H4 (cell line): ENCODE data around the gene CMSS1. TPM values are rescaled to one million over a fixed set of nuclear protein-coding genes. Genes with fewer than 3 reads are reported as not detected.

Experiments
- DNase-seq: peaks from one replicate; pipeline ENCODE4 v3.0.0-alpha.2; 2015; ENCODE audit warnings: low spot score
- total RNA-seq: library from RNA; depleted of rRNA; stranded (reverse); fragments of >200 nt; shearing (Covaris generic); gene quantifications from 2 replicates; pipeline ENCODE4 v1.2.3, GENCODE V29; 2014

CMSS1 gene
- total RNA-seq, 1 experiment from 2014 or later, result 39.3 TPM

DNA sequence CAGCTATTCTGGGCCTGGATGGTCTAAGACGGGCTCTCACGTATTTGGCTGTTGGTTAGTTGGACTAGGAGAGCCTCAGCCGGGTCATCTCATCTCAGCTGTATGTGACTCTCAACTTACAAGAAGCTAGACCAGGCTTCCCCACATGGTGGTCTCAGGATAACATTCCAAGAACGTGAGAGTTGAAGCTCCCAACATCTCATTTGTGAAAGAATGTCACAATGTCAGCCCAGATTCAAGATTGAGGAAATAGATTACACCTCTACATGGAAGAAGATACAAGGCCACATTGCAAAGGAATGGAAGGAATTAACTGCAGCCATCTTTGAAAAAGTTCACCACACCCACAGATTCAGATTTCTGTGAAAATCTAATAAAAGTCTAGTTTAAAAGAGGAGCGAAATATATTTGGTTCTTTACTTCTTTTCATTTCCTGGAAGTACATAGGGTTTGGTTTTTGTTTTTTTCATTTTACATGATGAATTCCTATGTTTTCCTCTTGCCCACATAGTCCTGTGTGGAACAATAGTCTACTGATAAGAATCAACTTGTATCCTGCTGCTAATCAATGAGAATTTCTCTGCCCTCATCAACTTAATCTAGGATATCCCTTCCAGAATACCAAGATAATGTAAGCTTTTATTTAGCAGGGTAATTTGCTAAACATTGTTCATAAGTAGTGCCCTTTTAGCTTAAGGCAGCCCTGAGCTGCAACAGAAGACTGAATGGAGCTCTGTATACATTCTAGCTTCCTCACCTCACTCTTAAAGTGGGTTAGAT lies 116.5 kb downstream of the CMSS1 start:
- no peak for DNase-seq

GRCh38 chr3:99934975-99935797 lies 117.5 kb downstream of the CMSS1 start:
- DNase-seq, result no peak

DNA sequence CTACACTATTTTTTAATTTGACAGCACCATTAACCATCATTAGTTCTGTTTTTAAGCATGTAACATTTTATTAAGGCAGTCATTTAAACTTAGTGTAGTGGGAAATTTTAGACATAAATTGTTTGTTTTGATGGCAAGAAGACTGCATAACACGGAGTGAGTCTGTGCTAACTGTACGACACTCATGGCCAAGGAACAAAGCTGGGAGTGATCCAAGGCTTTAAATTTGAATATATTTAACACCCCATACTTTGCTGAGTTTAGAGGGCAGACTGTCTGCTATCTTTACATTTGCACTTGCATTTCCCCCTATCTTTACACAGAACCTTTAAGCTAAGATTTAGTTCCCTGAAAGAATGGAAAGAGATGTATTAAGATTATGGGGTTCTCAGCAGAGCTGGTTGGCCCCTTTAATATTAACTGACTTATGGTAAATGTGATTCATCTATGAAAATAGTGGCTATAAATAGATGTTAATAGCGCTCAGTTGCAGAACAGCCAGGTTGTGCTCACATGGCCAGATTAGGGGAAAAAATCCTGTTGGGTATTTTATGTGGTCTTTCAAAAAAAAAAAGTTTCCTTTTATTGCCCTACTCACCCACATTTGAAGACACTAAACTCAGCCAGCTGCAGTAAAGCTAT lies 120.7 kb downstream of the CMSS1 start:
- DNase-seq, result no peak

GRCh38 chr3:99939876-99940275 lies 122.2 kb downstream of the CMSS1 start:
- DNase-seq, result no peak

GRCh38 chr3:99940350-99940749 lies 122.7 kb downstream of the CMSS1 start:
- DNase-seq, result no peak

- no peak for DNase-seq
Observed at GRCh38 chr3:99941211-99941610, 123.5 kb downstream of the CMSS1 start.

DNA sequence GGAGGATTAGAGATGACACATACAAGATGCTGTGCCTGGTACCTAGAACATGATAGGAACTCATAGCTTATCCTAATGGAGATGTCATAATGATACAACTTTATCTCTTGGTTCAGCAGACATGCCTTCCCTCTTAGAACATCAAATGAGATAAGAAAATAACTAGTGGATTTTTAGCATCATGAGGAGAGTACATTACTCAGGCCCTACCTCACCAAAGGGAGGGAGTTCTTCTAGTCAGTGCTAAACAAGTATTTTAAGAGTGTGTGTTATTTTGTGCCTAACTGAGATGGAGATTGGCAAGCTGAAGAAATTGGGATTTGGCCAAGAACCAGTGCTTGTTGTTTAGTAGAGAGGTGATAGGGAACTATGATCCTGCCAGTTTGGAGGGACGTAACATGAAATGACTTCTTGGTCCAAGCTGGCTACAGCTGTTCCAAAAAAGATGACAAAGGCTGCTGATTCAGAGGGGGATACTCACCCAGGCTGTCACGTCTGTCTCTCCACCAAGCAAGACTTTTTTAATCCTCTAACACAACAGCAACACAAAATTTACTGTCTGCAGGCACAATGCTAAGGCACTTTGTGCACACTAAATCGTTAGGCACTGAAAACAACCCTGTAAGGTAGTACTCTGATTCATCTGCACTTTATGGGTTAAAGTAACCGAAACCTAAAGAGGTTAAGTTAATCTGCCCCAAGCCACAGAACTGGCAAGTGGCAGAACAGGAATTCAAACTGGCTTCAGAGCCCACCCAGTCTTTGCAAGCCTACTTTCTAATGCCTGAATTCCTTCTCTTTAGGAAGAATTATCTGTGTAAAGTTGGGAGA lies 126.5 kb downstream of the CMSS1 start:
- DNase-seq, result peak; percentile 9

- DNase-seq, result peak; percentile 79
Observed at GRCh38 chr3:99945328-99945995, 127.8 kb downstream of the CMSS1 start.

- DNase-seq, result no peak
Observed at GRCh38 chr3:99947356-99947755, 129.7 kb downstream of the CMSS1 start.

GRCh38 chr3:99948467-99949089 lies 130.9 kb downstream of the CMSS1 start:
- no peak for DNase-seq

DNA sequence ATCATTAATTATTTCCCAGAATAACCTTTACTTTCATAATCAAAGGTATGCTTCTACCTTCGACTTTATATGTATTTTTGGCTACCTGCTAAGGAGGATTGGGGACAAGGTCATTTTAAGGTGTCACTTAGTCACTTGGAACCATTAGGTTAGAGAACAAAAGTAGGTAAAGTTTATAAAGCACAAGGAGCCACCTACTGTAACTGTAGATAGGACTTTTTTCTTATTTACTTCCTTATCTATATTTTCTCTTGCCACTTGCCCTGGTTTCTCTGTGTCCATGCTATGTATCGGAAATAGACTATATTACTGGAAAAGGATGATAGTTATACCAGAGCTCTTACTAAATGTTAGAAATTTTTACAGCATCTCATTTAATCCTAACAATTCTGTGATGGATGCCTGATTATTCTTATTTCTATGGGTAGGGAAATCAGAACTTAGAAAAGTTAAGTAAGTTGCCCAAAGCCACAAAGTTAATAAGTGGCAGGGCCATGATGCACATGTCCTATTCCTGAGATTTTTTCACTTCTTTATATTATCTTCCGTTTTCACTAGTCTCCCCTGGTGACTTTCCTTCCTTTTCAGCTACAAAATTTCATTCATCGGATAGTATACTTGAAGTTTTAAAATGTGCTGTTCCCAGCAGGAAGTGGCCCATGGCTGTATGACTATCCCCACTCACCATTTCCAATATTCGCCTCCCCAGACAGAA lies 132.5 kb downstream of the CMSS1 start:
- no peak for DNase-seq

- no peak for DNase-seq
Observed at GRCh38 chr3:99950921-99951320, 133.3 kb downstream of the CMSS1 start.

GRCh38 chr3:99951701-99952100 lies 134.0 kb downstream of the CMSS1 start:
- DNase-seq, result no peak

DNA sequence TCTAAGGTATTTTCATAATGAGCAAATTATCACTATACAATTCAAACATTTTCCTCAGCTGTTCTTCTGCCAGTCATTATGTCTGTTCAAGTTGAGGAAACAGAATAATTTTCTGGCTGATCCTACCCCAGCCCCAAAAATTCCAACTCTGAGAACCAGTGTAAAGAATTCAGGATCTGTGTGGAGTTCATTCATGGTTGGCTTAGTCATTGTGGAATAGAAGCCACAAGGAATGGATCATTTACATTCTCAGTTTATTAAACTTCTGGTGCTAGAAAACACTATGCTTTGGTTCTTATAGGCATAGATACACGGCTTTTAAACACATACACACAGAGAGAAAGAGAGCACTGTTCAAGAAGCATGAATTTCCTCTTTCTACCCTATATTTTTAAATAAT lies 134.6 kb downstream of the CMSS1 start:
- DNase-seq, result peak; percentile 53

DNA sequence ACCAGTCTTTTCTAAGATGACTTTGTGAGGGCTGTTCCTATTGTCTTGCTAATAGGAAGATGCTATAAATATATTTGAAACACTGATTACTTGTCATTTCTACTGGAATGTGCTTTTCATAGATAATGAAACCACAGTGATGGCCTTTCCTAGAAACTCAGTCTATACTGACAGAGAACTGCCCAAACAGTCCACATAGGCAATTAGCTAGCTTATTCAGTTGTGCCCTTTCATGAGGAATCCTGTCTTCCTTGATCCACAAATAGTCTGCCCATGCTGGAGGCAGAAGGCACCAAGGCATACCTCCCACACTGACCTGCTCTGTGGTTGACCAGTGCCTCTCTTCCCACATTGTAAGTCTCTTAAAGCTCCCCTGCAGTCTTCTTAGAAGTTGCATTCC lies 135.9 kb downstream of the CMSS1 start:
- DNase-seq, result no peak

- DNase-seq, result no peak
Observed at GRCh38 chr3:99954914-99955644, 137.4 kb downstream of the CMSS1 start.

DNA sequence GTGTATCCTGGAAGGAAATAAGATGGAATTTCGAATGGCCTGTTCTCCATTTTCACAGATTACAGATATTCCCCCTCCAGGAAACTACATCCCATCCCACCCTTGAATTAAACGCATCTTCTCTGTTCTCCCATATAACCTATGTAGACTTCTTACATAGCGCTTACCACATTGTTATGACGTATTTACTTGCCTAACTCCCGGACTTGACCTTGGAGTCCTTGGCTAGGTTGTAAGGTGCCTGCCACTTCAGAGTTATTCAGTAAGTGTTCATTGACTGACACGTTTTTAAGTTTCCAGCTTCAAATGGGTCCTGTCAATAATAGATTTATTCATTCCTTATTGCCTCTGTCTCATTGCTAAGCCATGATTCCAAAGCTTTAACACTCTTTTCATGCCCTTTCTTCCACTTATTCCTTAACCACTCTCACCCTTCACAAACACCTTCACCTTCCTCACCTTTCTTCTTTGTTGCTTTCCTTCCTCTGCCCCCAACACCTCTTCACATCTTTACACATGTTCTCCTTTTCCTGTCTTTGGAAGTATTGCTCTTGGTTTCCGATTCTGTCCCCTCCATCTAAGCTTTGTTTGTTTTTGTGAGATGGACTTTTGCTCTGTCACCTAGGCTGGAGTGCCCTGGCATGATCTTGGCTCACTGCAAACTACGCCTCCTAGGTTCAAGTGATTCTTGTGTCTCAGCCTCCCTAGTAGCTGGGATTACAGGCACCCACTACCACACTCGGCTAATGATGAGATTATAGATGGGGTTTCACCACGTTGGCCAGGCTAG lies 138.3 kb downstream of the CMSS1 start:
- no peak for DNase-seq

GRCh38 chr3:99957151-99957796 lies 139.6 kb downstream of the CMSS1 start:
- DNase-seq, result no peak
